Transverse colon (tissue), 4 donors: ENCODE measurements around the gene TUBB3. TPM values are rescaled to one million over a fixed set of nuclear protein-coding genes. Genes with fewer than 3 reads are reported as not detected.
A peak's percentile ranks its signal among the peaks of the same experiment; 100 is the strongest.
"Not testable (repeated sequence)": the region's sequence is repeated elsewhere in the genome, so short reads cannot be mapped to it uniquely, and the experiment has no call there.

Source experiments
- DNase-seq: peaks from one replicate; pipeline ENCODE4 v3.0.0-alpha.2; 2019
- H3K27ac ChIP-seq, 4 donors: fragments of 200-600 bp; sonication (generic); 2 replicates each; pipeline ENCODE4 v1.5.1; 2016 to 2018; ENCODE audit warnings: inconsistent platforms in 4 of 4
- H3K27me3 ChIP-seq: fragments of 200-600 bp; sonication (generic); 2 replicates; pipeline ENCODE4 v1.5.1; 2017; ENCODE audit warnings: inconsistent platforms
- H3K36me3 ChIP-seq, 4 donors: fragments of 200-600 bp; sonication (generic); 2 replicates each; pipeline ENCODE4 v1.5.1; 2017 to 2019; ENCODE audit warnings: inconsistent platforms in 4 of 4
- H3K4me1 ChIP-seq, 4 donors: fragments of 200-600 bp; sonication (generic); 2 replicates each; pipeline ENCODE4 v1.5.1; 2017 to 2020; ENCODE audit warnings: inconsistent platforms in 4 of 4
- H3K4me3 ChIP-seq, 4 donors: fragments of 200-600 bp; sonication (generic); 1 replicate in 1 of 4; 2 replicates in 3 of 4; pipeline versions ENCODE4 v1.5.1 to v1.6.1; 2017 to 2019; ENCODE audit warnings: inconsistent platforms in 4 of 4
- H3K9me3 ChIP-seq, 2 donors: fragments of 200-600 bp; sonication (generic); 2 replicates each; pipeline ENCODE4 v1.5.1; 2017 to 2019; ENCODE audit warnings: inconsistent platforms in 2 of 2
- CTCF ChIP-seq, 5 experiments: fragments of 200-600 bp in 3 of 5; fragments of 450-650 bp in 2 of 5; sonication (generic) in 3 of 5; IDR thresholded peaks; 1 replicate in 2 of 5; 2 replicates in 3 of 5; pipeline ENCODE4 v1.5.1; 2016 to 2017; ENCODE audit warnings: antibody characterized with exemption in 5 of 5, inconsistent platforms in 3 of 5, mild to moderate bottlenecking in 2 of 5, moderate library complexity in 1 of 5
- EP300 ChIP-seq: sonication (generic); formaldehyde crosslinking; IDR thresholded peaks from one replicate; pipeline ENCODE4 v1.6.1; 2017; ENCODE audit warnings: antibody characterized with exemption, low read depth
- POLR2A ChIP-seq: fragments of 450-650 bp; IDR thresholded peaks from one replicate; pipeline ENCODE4 v1.6.1; 2016; ENCODE audit warnings: antibody characterized with exemption, mild to moderate bottlenecking, moderate library complexity
- POLR2AphosphoS5 ChIP-seq, 3 donors: sonication (generic); formaldehyde crosslinking; IDR thresholded peaks; one replicate each; pipeline ENCODE4 v1.6.1; 2016; ENCODE audit warnings: antibody characterized with exemption in 3 of 3
- WGBS, 2 donors: methylation state at CpG; one replicate each; pipeline ENCODE4 v1.1.5; 2018; ENCODE audit warnings: low coverage in 1 of 2; 5-methylcytosine and 5-hydroxymethylcytosine counted together
- in situ Hi-C, 4 donors: fragments of 200-750 bp; cut with MboI; loops; one replicate each; pipeline versions ENCODE4 v1.15.0 to v1.15.1; 2017; ENCODE audit warnings: low sequenced_read_pairs in 3 of 4, low pct_ligation_motif_present in 1 of 4, low pct_unique_long_range_greater_than_20kb in 1 of 4
- intact Hi-C: fragments of 100-400 bp; cut with DNase I; formaldehyde crosslinking; loops from one replicate; pipeline ENCODE4 v1.15.1; 2023; ENCODE audit warnings: low total_unique reads
- total RNA-seq, 4 donors: library from RNA; depleted of rRNA; stranded (reverse); fragments of >200 nt; gene quantifications; one replicate each; pipeline ENCODE4 v1.1.0, GENCODE V29; 2016

TUBB3 gene
- total RNA-seq, 4 donors from 2014 or later, result 2.4 to 12.7 (median 4.6) TPM

DNA sequence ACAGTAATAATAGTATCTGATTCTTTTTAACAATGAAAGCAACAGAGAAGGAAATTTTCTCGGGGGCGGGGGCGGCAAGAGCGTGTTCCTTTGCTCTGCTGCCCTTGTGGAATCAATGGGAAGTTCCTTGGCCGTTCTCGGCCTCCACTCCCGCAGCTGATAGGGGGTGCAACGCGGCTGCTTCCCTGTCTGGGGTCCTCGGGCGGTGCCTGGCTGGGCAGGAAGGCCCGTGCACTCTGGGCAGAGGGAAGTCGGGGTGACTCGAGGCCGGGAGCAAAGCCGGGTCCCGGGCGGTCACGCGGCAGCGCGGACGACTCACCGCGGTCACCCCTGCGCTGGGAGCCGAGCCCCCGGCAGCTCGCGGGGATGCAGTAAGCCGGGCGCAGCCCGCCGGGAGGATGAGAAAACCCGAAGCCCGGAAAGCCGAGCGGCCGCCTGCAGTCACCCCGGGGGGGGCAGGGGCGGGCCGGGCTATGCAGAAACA is 2.5 kb downstream of the TUBB3 start:
- in situ Hi-C loops (no loop called here), intact Hi-C loops (no loop called here)
- Histone ChIP-seq H3K9me3 (no peaks in the 10 kb centered on the region), H3K4me3 (peak overlapping the region; percentile 6 to 68 (median 34)), H3K27me3 (peaks cover 78% of the 10 kb centered on the region), H3K36me3 (no peaks in the 10 kb centered on the region), H3K4me1 (peaks cover 10 to 54% (median 47%) of the 10 kb centered on the region in 4 donors), H3K27ac (no peak overlapping the region)
- no peak for DNase-seq
- WGBS, 2 donors, result 3% methylated on average over 34 of the region's 42 CpGs; no CpG with 5 or more reads in 1 of the 2 donors
- no peak for TF ChIP-seq EP300
- TF ChIP-seq POLR2A, result no peak
- TF ChIP-seq CTCF (IDR thresholded peaks at IDR 0.05), result no peak
- no peak for TF ChIP-seq POLR2AphosphoS5 (IDR thresholded peaks at IDR 0.05)

DNA sequence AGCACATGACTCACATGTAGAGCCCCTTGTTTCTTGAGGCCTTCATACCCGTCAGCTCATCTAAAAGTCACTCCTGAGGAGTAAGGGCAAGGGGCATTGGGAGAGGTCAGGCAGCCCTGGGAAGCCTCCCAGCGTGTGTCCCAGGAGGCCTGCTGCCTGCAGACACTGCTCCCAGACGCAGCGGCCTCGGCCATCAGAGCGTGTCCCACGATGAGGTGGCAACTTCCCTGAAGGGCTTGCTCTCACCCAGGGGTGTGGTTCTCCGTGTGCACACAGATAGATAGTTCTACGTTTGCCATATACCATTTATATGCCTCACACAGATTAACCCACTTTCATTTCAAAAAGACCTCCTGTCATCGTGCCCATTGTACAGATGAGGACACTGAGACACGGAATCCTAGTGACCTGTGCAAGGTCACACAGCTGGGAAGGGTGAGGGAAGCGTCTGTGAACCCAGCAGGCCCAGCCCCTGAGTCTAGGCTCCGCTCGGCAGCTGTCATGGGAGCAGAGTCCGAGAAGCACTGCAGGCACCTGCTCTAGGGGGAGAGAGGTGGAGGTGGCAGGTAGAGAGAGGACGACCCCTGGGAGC is 8.3 kb downstream of the TUBB3 start:
- DNase-seq, result no peak
- in situ Hi-C loops, result no loop called here
- TF ChIP-seq POLR2AphosphoS5 (IDR thresholded peaks at IDR 0.05), result no peak
- no peak for TF ChIP-seq POLR2A
- TF ChIP-seq CTCF (IDR thresholded peaks at IDR 0.05), result no peak
- TF ChIP-seq EP300, result no peak
- WGBS, 2 donors, result 80% methylated on average over 1 to 15 of the region's 16 CpGs
- no peak overlapping the region for H3K4me3 ChIP-seq
- H3K9me3 ChIP-seq, result no peaks in the 10 kb centered on the region
- peaks cover 20% of the 10 kb centered on the region for H3K27me3 ChIP-seq
- H3K27ac ChIP-seq, result no peak overlapping the region
- intact Hi-C loops, result no loop called here
- H3K4me1 ChIP-seq, result peaks cover 1 to 4% (median 4%) of the 10 kb centered on the region in 4 donors
- no peaks in the 10 kb centered on the region for H3K36me3 ChIP-seq

DNA sequence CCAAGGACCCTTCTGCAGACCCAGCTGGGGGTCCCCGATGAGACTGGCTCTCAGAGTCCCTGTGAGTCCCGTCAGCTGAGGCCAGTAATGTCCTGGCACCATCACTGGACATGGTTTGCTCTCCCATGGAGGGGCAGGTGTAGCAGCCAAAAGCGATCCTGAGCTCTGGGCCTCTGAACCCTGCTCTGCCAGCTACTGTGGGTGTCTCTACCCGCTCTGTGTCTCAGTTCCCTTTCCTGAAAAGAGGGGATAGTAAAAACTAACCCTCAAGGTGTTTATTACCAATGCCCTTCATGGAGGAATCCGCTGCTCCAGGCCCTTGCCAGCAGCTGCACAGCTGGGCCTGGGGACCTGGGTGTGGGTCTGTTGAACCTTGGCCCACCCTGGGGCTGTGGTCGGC is 8.8 kb downstream of the TUBB3 start:
- intact Hi-C loops, result no loop called here
- H3K4me3 ChIP-seq, result no peak overlapping the region
- no peak overlapping the region for H3K27ac ChIP-seq
- no peaks in the 10 kb centered on the region for H3K36me3 ChIP-seq
- 84% methylated on average over 6 of the region's 6 CpGs; no CpG with 5 or more reads in 1 of the 2 donors for WGBS, 2 donors
- TF ChIP-seq CTCF (IDR thresholded peaks at IDR 0.05) (no peak), EP300 (no peak), POLR2A (no peak), POLR2AphosphoS5 (IDR thresholded peaks at IDR 0.05) (no peak)
- H3K4me1 ChIP-seq, result no peaks in the 10 kb centered on the region
- in situ Hi-C loops, result no loop called here
- peaks cover 15% of the 10 kb centered on the region for H3K27me3 ChIP-seq
- no peaks in the 10 kb centered on the region for H3K9me3 ChIP-seq
- DNase-seq, result no peak

DNA sequence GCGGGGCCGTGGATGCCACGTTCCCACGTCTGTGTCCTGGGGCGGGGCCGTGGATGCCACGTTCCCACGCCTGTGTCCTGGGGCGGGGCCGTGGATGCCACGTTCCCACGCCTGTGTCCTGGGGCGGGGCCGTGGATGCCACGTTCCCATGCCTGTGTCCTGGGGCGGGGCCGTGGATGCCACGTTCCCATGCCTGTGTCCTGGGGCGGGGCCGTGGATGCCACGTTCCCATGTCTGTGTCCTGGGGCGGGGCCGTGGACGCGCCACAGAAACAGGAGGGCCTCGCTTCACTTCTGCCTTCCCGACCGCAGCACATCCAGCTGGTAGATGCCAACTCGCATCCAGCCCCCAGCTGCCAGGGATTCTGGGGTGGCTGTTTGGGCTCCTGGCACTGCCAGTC is 10.9 kb downstream of the TUBB3 start:
- DNase-seq, H3K9me3 ChIP-seq, H3K4me1 ChIP-seq, H3K27me3 ChIP-seq, in situ Hi-C loops, H3K4me3 ChIP-seq, H3K36me3 ChIP-seq, H3K27ac ChIP-seq, intact Hi-C loops: not testable (repeated sequence)
- 97% methylated on average over 4 of the region's 29 CpGs; no CpG with 5 or more reads in 1 of the 2 donors for WGBS, 2 donors
